ENCODE results near the gene ACSBG1.

DNA sequence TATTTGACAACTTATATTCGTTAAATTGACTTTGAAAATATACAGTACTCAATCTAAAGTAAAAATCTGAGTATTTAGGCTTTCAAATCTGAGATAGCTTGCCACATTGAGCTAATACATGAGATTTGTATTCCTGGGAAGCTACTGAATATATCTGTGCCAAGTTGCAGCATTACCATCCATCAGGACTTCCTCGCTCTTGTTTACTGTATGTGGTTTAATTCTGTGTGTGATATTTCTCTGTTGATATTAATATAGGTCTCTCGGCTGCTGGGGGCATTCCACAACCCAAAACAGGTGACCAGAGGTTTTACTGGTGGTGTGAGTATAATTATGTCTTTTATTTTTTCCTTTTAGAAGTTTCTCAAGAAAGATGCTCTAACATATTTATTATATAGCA is 79.4 kb downstream of the ACSBG1 start:
- TF ChIP-seq, protein P1, sequence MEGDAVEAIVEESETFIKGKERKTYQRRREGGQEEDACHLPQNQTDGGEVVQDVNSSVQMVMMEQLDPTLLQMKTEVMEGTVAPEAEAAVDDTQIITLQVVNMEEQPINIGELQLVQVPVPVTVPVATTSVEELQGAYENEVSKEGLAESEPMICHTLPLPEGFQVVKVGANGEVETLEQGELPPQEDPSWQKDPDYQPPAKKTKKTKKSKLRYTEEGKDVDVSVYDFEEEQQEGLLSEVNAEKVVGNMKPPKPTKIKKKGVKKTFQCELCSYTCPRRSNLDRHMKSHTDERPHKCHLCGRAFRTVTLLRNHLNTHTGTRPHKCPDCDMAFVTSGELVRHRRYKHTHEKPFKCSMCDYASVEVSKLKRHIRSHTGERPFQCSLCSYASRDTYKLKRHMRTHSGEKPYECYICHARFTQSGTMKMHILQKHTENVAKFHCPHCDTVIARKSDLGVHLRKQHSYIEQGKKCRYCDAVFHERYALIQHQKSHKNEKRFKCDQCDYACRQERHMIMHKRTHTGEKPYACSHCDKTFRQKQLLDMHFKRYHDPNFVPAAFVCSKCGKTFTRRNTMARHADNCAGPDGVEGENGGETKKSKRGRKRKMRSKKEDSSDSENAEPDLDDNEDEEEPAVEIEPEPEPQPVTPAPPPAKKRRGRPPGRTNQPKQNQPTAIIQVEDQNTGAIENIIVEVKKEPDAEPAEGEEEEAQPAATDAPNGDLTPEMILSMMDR (conservative IDR thresholded peaks at IDR 0.05; ENCODE audit: low read length) = no peak
- no peak for TF ChIP-seq EZH2phosphoT487 (IDR thresholded peaks at IDR 0.05; ENCODE audit: borderline replicate concordance, low read depth, low read length)

All from OCI-LY7 (cell line).